22Rv1 (cell line): ENCODE measurements around the gene TUT1.

ENCODE experiments used
- H3K27ac ChIP-seq: fragments of 450-650 bp; 2 replicates; pipeline ENCODE4 v1.5.1; 2017
- CTCF ChIP-seq: fragments of 450-650 bp; IDR thresholded peaks from 2 replicates; pipeline ENCODE4 v1.5.1; 2017; ENCODE audit warnings: mild to moderate bottlenecking
- ZFX ChIP-seq: fragments of 450-650 bp; IDR thresholded peaks from 2 replicates; pipeline ENCODE4 v1.6.1; 2017; ENCODE audit warnings: antibody characterized with exemption, borderline replicate concordance

Gene TUT1

GRCh38 chr11:62580959-62581715 lies 10.2 kb downstream of the TUT1 start:
- no peak overlapping the region for H3K27ac ChIP-seq
- no peak for TF ChIP-seq CTCF
- no peak for TF ChIP-seq ZFX

GRCh38 chr11:62579252-62579651 lies 12.1 kb downstream of the TUT1 start:
- TF ChIP-seq ZFX (no peak), CTCF (no peak)

GRCh38 chr11:62578541-62578940 lies 12.8 kb downstream of the TUT1 start:
- H3K27ac ChIP-seq: no peak overlapping the region
- no peak for TF ChIP-seq CTCF

More at GRCh38 chr11:62579252-62579651, 12.1 kb downstream of the TUT1 start:
- no peak overlapping the region for H3K27ac ChIP-seq

- H3K27ac ChIP-seq: peak overlapping the region; percentile 12; the same call in 1 of the 2 replicates
- TF ChIP-seq CTCF (no peak), ZFX (no peak)
Observed at GRCh38 chr11:62577046-62577714, 14.1 kb downstream of the TUT1 start.

GRCh38 chr11:62575837-62576236 lies 15.5 kb downstream of the TUT1 start:
- TF ChIP-seq ZFX (no peak), CTCF (no peak)
- no peak overlapping the region for H3K27ac ChIP-seq

GRCh38 chr11:62575156-62575555 lies 16.2 kb downstream of the TUT1 start:
- peak overlapping the region; percentile 79 for H3K27ac ChIP-seq
- no peak for TF ChIP-seq ZFX
- TF ChIP-seq CTCF: no peak
